Ovary (tissue), 9 donors: ENCODE measurements around the gene VAPB. TPM values are rescaled to one million over a fixed set of nuclear protein-coding genes. Genes with fewer than 3 reads are reported as not detected.

ENCODE experiments used
- DNase-seq, 5 donors: peaks; one replicate each; pipeline ENCODE4 v3.0.0-alpha.2; 2019 to 2020
- H3K27ac ChIP-seq, 2 donors: fragments of 200-600 bp; one replicate each; pipeline versions ENCODE4 v1.5.1 to v1.8.0; 2019 to 2022
- H3K27me3 ChIP-seq: fragments of 200-600 bp; one replicate; pipeline ENCODE4 v1.8.0; 2022
- H3K36me3 ChIP-seq: fragments of 200-600 bp; sonication (generic); one replicate; pipeline ENCODE4 v1.5.1; 2019
- H3K4me1 ChIP-seq: one replicate; pipeline ENCODE4 v1.8.1; 2013; ENCODE audit warnings: mild to moderate bottlenecking, moderate library complexity; ENCODE audit not compliant: insufficient read depth
- H3K4me3 ChIP-seq: fragments of 200-600 bp; sonication (generic); one replicate; pipeline ENCODE4 v1.5.1; 2017
- H3K9me3 ChIP-seq, 2 donors: fragments of 200-600 bp in 1 of 2; sonication (generic) in 1 of 2; one replicate each; pipeline versions ENCODE4 v1.5.1 to v1.8.1; 2013 to 2019; ENCODE audit warnings: mild to moderate bottlenecking in 1 of 2, moderate library complexity in 1 of 2
- EP300 ChIP-seq: sonication (generic); formaldehyde crosslinking; IDR thresholded peaks from one replicate; pipeline ENCODE4 v1.6.1; 2017; ENCODE audit warnings: antibody characterized with exemption
- POLR2A ChIP-seq: fragments of 450-650 bp; IDR thresholded peaks from one replicate; pipeline ENCODE4 v1.6.1; 2017; ENCODE audit warnings: antibody characterized with exemption, mild to moderate bottlenecking, moderate library complexity
- WGBS, 3 donors: extraction: QIAGEN DNeasy Blood & Tissue Kit in 1 of 3; methylation state at CpG; one replicate each; pipeline versions ENCODE4 v1.1.5 to v1.1.7; 2013 to 2017; 5-methylcytosine and 5-hydroxymethylcytosine counted together
- intact Hi-C, 4 donors: fragments of 100-400 bp; cut with DNase I; formaldehyde crosslinking; loops; one replicate each; pipeline versions ENCODE4 v1.11.0 to v1.15.1; 2022 to 2023
- polyA plus RNA-seq, 2 donors: library from polyadenylated mRNA; stranded (reverse); fragments of 200-250 nt in 1 of 2; fragments of 350-450 nt in 1 of 2; fragmentation: Illumina TruSeq in 1 of 2; extraction: RNeasy Lipid Tissue Mini Kit (QIAGEN cat#74804) in 1 of 2; gene quantifications; one replicate each; pipeline ENCODE4 v1.2.3, GENCODE V29; 2013 to 2014
- total RNA-seq, 7 donors: library from RNA; depleted of rRNA in 2 of 7; stranded (reverse); fragments of >200 nt in 2 of 7; fragmentation: NEBNext Ultra II Directional in 3 of 7; extraction: Animal tissue kit (Norgen Biotek cat#: 25700) in 3 of 7; gene quantifications; one replicate each; pipeline versions ENCODE4 v1.1.0 to v1.2.4, GENCODE V29; 2016 to 2023
- TF ChIP-seq, protein P1 (sequence below), 3 donors: fragments of 450-650 bp in 2 of 3; fragments of 200-600 bp in 1 of 3; IDR thresholded peaks; one replicate each; pipeline versions ENCODE4 v1.5.1 to v1.8.0; 2016 to 2022; ENCODE audit warnings: antibody characterized with exemption in 3 of 3, mild to moderate bottlenecking in 1 of 3
- donor health status: DM: no; HTN: no; CAD: no; lungs with moderate emphysema.
- donor health status: DM: no; HTN: no; CAD: no.
- donor health status: Bipolar disorder and iron deficiency.
- donor health status: DM: yes; HTN: yes; CAD: no.
- donor health status: DM: no; HTN: no; CAD: no.
- donor health status: DM: yes; HTN: yes; CAD: no.

VAPB gene
- total and polyA plus RNA-seq, 9 donors = 11.8 to 81.6 (median 47.5) TPM

DNA sequence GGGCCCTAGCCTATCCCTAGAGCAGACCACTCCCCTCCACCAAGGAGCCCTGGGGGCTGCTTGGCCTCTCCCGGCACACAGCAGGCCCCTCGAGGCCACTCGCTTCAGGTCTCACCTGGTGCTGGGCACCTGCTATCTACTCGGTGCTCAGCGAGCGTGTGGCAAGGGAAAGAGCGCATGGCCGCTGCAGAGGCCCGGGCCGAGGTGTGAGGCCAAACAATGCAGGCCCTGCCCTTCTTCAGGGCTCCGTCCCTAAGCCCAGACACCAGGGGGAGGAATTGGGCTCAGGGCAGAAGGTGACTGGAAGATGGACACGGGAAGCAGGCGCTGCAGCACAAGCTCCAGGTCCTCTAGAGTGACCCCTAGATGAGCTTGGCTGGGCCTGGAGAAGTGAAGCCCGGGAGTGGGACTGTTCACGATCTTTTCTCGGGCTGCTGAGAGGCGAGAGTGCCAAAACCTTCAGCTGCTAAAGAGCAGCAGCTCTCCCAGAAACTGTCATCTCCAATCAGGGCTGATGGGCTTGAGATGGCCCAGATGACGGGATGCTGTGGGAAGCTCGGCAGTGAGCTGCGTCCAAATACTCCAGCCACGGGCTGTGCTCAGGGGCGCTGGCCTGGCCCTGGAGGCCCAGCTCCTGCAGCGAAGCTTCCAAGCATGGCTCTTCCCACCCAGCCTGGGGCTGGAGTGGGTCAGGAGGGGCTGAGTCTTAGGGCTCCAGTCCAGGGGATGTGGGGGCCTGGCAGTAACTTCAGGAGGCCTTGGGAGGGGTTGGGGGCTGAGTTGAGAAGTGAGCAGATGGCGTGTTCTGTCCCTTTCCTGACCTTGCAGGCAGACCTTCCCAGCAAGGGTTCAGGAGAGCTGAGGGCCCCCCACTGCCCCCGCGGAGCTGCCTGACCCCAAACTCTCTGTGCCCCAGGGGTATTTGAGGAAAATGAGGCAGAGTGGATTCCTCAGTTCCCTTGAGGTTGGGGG, 82.5 kb downstream of the VAPB start:
- peak; percentile 70 to 81 (median 79) for DNase-seq

DNA sequence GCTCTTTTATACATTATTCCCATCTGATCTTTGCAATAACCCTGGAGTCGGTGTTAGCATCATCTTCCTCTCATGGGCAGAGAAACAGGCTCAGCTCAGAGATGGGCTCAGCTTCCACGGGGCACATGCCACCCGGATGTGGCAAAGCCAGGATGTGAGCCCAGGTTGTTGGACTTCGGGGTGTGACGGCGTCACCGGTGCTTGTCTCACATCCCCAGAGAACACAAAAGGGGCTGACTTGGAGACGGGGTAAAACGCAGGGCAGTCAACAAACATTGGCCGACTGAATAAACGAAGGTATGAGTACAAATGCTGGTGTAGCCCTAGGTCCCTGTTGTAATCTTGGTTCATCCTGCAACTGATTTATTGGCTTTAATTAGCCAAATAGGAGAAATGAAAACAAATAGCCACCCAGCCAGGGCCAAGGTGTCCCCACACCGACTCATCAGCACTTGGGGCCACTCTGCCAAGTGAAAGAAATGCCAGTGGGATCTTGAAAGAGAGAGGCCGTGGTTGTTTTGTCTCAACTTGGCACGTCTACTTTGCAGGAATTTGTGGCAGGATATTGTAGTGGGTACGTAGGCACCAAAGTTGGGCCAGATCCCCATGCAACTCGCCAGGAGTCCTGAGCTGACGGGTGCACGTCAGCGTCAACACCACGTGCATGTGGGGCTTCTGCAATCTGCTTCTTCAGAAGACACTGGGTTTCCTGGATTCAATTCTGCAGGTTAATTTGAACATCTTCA, 83.4 kb downstream of the VAPB start:
- no peak for DNase-seq
- H3K36me3 ChIP-seq = no peaks in the 10 kb centered on the region
- WGBS, 3 donors = 91 to 93% (median 92%) methylated on average over 20 of the region's 20 CpGs
- no peaks in the 10 kb centered on the region for H3K9me3 ChIP-seq
- H3K27me3 ChIP-seq = no peaks in the 10 kb centered on the region
- no peak overlapping the region for H3K27ac ChIP-seq
- H3K4me3 ChIP-seq = no peak overlapping the region
- intact Hi-C loops = no loop called here
- H3K4me1 ChIP-seq = no peaks in the 10 kb centered on the region
- TF ChIP-seq, protein P1, sequence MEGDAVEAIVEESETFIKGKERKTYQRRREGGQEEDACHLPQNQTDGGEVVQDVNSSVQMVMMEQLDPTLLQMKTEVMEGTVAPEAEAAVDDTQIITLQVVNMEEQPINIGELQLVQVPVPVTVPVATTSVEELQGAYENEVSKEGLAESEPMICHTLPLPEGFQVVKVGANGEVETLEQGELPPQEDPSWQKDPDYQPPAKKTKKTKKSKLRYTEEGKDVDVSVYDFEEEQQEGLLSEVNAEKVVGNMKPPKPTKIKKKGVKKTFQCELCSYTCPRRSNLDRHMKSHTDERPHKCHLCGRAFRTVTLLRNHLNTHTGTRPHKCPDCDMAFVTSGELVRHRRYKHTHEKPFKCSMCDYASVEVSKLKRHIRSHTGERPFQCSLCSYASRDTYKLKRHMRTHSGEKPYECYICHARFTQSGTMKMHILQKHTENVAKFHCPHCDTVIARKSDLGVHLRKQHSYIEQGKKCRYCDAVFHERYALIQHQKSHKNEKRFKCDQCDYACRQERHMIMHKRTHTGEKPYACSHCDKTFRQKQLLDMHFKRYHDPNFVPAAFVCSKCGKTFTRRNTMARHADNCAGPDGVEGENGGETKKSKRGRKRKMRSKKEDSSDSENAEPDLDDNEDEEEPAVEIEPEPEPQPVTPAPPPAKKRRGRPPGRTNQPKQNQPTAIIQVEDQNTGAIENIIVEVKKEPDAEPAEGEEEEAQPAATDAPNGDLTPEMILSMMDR (IDR thresholded peaks at IDR 0.05) = no peak
- TF ChIP-seq POLR2A (no peak), EP300 (no peak)

More for the DNA sequence above, 82.5 kb downstream of the VAPB start:
- TF ChIP-seq EP300 = no peak
- TF ChIP-seq, protein P1 (IDR thresholded peaks at IDR 0.05) = no peak
- TF ChIP-seq POLR2A = no peak
- Histone ChIP-seq H3K27ac (peak overlapping the region in 1 of 2 donors; percentile 26), H3K27me3 (no peaks in the 10 kb centered on the region), H3K4me1 (no peaks in the 10 kb centered on the region), H3K36me3 (no peaks in the 10 kb centered on the region), H3K4me3 (no peak overlapping the region), H3K9me3 (no peaks in the 10 kb centered on the region)
- intact Hi-C loops = no loop called here
- WGBS, 3 donors = 31 to 35% (median 35%) methylated on average over 26 of the region's 26 CpGs

DNA sequence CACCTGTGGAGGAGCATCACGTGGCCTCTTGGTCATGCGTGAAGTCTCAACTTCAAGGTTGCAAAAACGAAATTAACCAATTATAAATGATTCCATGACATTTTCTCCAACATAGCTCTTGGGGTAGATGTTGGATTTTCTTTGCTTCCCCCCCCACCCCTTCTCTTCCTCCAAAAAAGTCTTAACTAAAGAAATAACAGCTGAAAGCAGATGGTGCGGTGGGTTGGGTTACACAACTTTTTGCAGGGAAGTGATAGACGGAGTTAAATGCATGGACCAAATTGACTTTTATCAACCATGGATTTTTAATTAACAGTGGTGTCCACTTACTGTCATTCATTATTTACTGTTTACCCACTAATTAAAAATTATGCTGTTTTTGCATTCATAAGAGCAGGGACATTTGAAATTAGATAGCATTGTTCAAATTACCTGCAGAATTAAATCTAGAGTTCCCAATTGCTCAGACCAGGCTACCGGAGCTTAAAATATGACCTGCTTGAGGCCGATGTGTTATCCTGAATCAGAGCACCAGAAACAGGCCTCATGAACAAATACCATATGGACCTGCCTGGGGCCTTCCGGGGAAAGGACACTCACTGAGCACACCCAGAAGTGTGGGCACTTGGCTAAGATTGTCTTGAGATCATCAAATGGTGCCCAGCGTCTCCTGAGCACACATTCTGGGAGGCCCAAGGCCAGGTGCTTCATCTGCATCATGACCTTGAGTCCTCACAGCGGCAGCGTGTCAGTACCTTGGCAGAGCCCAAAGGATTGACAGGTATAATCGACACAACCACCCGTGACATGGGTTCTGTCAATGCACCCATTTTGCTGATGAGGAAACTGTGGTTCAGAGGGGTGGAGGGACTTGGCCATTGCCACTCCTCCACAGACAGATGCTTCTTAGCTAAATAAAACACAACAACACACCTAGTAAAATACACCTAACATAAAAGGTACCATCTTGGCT, 84.7 kb downstream of the VAPB start:
- H3K27ac ChIP-seq = no peak overlapping the region
- H3K4me1 ChIP-seq = no peaks in the 10 kb centered on the region
- TF ChIP-seq, protein P1 (IDR thresholded peaks at IDR 0.05) = no peak
- TF ChIP-seq EP300 (no peak), POLR2A (no peak)
- DNase-seq = no peak
- WGBS, 3 donors = 81 to 89% (median 82%) methylated on average over 13 of the region's 13 CpGs
- H3K27me3 ChIP-seq = no peaks in the 10 kb centered on the region
- H3K4me3 ChIP-seq = no peak overlapping the region
- no peaks in the 10 kb centered on the region for H3K9me3 ChIP-seq
- intact Hi-C loops = no loop called here
- H3K36me3 ChIP-seq = no peaks in the 10 kb centered on the region

DNA sequence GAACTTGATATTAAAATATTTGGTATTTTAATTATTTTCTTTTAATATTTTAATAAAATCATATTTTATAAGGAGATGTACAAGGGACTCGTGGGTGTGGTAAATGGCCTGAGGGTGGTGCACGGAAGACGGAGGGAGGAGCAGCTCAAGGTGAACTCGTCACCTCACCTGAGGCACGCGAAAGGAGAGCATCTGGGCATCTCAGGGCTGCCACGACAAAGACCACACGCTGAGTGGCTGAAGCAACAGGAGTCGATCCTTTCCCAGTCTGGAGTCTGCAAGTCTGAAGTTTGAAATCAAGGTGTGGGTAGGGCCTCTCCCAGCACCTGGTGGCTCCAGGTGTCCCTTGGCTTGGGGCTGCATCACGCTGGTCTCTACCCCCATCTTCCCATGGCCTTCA, 86.4 kb downstream of the VAPB start:
- intact Hi-C loops = no loop called here

More for the DNA sequence above, 86.4 kb downstream of the VAPB start:
- Histone ChIP-seq H3K9me3 (no peaks in the 10 kb centered on the region), H3K27ac (no peak overlapping the region), H3K4me3 (no peak overlapping the region), H3K36me3 (no peaks in the 10 kb centered on the region), H3K4me1 (no peaks in the 10 kb centered on the region), H3K27me3 (no peaks in the 10 kb centered on the region)
- TF ChIP-seq EP300 = no peak
- no peak for TF ChIP-seq POLR2A
- WGBS, 3 donors = 93 to 95% (median 95%) methylated on average over 10 of the region's 10 CpGs
- no peak for DNase-seq
